MM.1S (cell line): ENCODE data around the gene PRKAR1B.

Experiments used
- DNase-seq: peaks from one replicate; pipeline ENCODE4 v3.0.0-alpha.2; 2015
- H2AFZ ChIP-seq: fragments of 300-600 bp; sonication (generic); 2 replicates; pipeline ENCODE4 v1.6.0; 2016; ENCODE audit warnings: antibody characterized with exemption, low read length
- H3F3A ChIP-seq: fragments of 300-600 bp; sonication (generic); 2 replicates; pipeline ENCODE4 v1.6.1; 2016; ENCODE audit warnings: mild to moderate bottlenecking, antibody characterized with exemption, low read length, moderate library complexity, mixed read lengths; ENCODE audit not compliant: insufficient read depth
- H3K27ac ChIP-seq: fragments of 300-600 bp; sonication (generic); 2 replicates; pipeline ENCODE4 v1.5.1; 2016; ENCODE audit warnings: mild to moderate bottlenecking, low read length
- H3K27me3 ChIP-seq: fragments of 300-600 bp; sonication (generic); replicated peaks from 2 replicates; pipeline ENCODE4 v1.6.0; 2016; ENCODE audit warnings: low read length; ENCODE audit not compliant: insufficient read depth
- H3K36me3 ChIP-seq: fragments of 300-600 bp; sonication (generic); replicated peaks from 2 replicates; pipeline ENCODE4 v1.6.1; 2016; ENCODE audit warnings: mild to moderate bottlenecking, low read length, mixed read lengths; ENCODE audit not compliant: insufficient read depth
- H3K4me1 ChIP-seq: fragments of 300-600 bp; sonication (generic); 2 replicates; pipeline ENCODE4 v1.6.1; 2016; ENCODE audit warnings: low read length, mixed read lengths
- H3K4me2 ChIP-seq: fragments of 300-600 bp; sonication (generic); 2 replicates; pipeline ENCODE4 v1.6.0; 2016; ENCODE audit warnings: low read depth, low read length
- H3K4me3 ChIP-seq: fragments of 300-600 bp; sonication (generic); 2 replicates; pipeline ENCODE4 v1.5.1; 2016; ENCODE audit warnings: low read length, mixed read lengths
- H3K79me2 ChIP-seq: fragments of 300-600 bp; sonication (generic); 2 replicates; pipeline ENCODE4 v1.6.1; 2016; ENCODE audit warnings: mixed run types, low read length, mixed read lengths
- H3K9ac ChIP-seq: fragments of 300-600 bp; sonication (generic); 2 replicates; pipeline ENCODE4 v1.6.1; 2016; ENCODE audit warnings: low read length, mixed read lengths
- H3K9me2 ChIP-seq: fragments of 300-600 bp; sonication (generic); replicated peaks from 2 replicates; pipeline ENCODE4 v1.6.1; 2016; ENCODE audit warnings: mild to moderate bottlenecking, low read length, mixed read lengths; ENCODE audit not compliant: insufficient read depth
- H3K9me3 ChIP-seq: fragments of 300-600 bp; sonication (generic); replicated peaks from 2 replicates; pipeline ENCODE4 v1.6.1; 2016; ENCODE audit warnings: mild to moderate bottlenecking, low read length, mixed read lengths; ENCODE audit not compliant: insufficient read depth
- H4K20me1 ChIP-seq: fragments of 300-600 bp; sonication (generic); 2 replicates; pipeline ENCODE4 v1.6.1; 2016; ENCODE audit warnings: mild to moderate bottlenecking, low read length, moderate library complexity, mixed read lengths; ENCODE audit not compliant: insufficient read depth
- EZH2 ChIP-seq: fragments of 300-600 bp; sonication (generic); optimal IDR thresholded peaks from 2 replicates; pipeline ENCODE3; 2017; ENCODE audit warnings: low read depth, mild to moderate bottlenecking, antibody characterized with exemption, low read length, mixed read lengths
- EZH2phosphoT487 ChIP-seq: fragments of 300-600 bp; sonication (generic); IDR thresholded peaks from 2 replicates; pipeline ENCODE4 v1.6.1; 2018; ENCODE audit warnings: antibody characterized with exemption, low read length
- TF ChIP-seq, protein P1 (sequence below): fragments of 300-600 bp; sonication (generic); IDR thresholded peaks from 2 replicates; pipeline ENCODE4 v1.5.1; 2016; ENCODE audit warnings: antibody characterized with exemption, low read length, mixed read lengths

Gene PRKAR1B

DNA sequence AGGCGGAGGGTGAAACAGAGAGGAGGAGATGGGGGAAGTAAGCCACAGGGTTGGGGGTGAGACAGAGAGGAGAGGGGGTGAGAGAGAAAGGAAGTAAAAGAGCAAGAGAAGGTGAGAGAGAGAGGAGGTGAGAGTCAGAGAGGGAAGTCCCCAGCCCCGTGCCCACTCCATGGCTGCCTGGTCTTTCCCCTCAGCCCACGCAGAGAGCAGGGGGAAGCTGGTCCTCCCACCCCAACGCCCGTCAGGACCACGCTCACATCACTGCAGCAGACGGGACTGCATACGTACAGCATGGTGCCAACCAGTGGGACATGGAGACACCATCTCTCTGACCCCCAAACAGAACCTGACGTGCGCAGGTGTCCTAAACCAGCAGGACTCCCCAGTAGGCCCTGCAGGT is 195.3 kb downstream of the PRKAR1B start:
- H3K4me1 ChIP-seq: no peaks in the 10 kb centered on the region
- no peaks in the 10 kb centered on the region for H4K20me1 ChIP-seq
- H3K9me2 ChIP-seq: no peaks in the 10 kb centered on the region
- no peak overlapping the region for H3K9ac ChIP-seq
- no peak overlapping the region for H3K4me2 ChIP-seq
- TF ChIP-seq EZH2 (no peak), EZH2phosphoT487 (no peak)
- TF ChIP-seq, protein P1, sequence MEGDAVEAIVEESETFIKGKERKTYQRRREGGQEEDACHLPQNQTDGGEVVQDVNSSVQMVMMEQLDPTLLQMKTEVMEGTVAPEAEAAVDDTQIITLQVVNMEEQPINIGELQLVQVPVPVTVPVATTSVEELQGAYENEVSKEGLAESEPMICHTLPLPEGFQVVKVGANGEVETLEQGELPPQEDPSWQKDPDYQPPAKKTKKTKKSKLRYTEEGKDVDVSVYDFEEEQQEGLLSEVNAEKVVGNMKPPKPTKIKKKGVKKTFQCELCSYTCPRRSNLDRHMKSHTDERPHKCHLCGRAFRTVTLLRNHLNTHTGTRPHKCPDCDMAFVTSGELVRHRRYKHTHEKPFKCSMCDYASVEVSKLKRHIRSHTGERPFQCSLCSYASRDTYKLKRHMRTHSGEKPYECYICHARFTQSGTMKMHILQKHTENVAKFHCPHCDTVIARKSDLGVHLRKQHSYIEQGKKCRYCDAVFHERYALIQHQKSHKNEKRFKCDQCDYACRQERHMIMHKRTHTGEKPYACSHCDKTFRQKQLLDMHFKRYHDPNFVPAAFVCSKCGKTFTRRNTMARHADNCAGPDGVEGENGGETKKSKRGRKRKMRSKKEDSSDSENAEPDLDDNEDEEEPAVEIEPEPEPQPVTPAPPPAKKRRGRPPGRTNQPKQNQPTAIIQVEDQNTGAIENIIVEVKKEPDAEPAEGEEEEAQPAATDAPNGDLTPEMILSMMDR: no peak
- H3K79me2 ChIP-seq: no peaks in the 10 kb centered on the region
- no peaks in the 10 kb centered on the region for H3K27me3 ChIP-seq
- H2AFZ ChIP-seq: no peak overlapping the region
- H3K9me3 ChIP-seq: no peaks in the 10 kb centered on the region
- no peaks in the 10 kb centered on the region for H3K36me3 ChIP-seq
- H3K27ac ChIP-seq: no peak overlapping the region
- no peak overlapping the region for H3K4me3 ChIP-seq
- no peak for DNase-seq
- H3F3A ChIP-seq: no peaks in the 10 kb centered on the region

DNA sequence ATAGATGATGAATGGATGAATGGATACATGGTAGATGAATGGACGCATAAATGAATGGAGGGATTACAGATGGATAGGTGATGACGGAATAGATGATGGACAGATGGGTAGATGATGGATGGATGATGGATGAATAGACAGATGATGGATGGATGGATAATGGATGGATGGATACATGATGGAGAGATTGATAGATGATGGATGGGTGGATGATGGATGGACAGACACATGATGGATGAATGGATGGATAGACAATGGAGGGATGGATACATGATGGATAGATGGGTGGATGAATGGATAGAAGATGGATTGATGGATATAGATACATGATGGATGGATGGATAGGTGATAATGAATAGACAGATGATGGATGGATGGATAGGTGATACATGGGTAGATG is 198.6 kb downstream of the PRKAR1B start:
- Histone ChIP-seq H3K27me3 (no peaks in the 10 kb centered on the region), H3K4me3 (no peak overlapping the region), H4K20me1 (no peaks in the 10 kb centered on the region), H3K4me2 (no peak overlapping the region), H3K4me1 (no peaks in the 10 kb centered on the region), H3K27ac (no peak overlapping the region), H3K9me2 (no peaks in the 10 kb centered on the region), H2AFZ (no peak overlapping the region), H3K9me3 (no peaks in the 10 kb centered on the region), H3K36me3 (no peaks in the 10 kb centered on the region), H3K9ac (no peak overlapping the region), H3K79me2 (no peaks in the 10 kb centered on the region), H3F3A (no peaks in the 10 kb centered on the region)
- no peak for DNase-seq
- TF ChIP-seq, protein P1: no peak
- TF ChIP-seq EZH2phosphoT487: no peak
- no peak for TF ChIP-seq EZH2

DNA sequence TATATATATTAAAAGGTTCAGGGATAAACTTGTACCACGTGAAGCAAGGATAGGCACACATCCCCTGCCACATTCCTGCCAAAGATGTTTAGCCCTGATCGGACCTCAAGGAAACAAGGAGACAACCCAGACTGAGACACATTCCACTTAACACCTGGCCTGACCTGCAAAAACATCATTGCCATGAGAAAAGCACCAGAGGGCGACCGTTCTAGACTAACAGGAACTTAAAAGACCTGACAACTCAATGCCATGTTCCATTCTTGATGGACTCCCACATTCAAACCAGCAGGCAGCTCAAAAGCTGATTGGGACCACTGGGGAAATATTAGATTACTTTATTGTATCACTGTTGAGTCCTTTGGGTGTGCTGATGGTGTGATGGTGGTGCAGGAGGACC is 199.4 kb downstream of the PRKAR1B start:
- no peaks in the 10 kb centered on the region for H3K36me3 ChIP-seq
- no peaks in the 10 kb centered on the region for H3F3A ChIP-seq
- H3K27me3 ChIP-seq: no peaks in the 10 kb centered on the region
- no peaks in the 10 kb centered on the region for H3K4me1 ChIP-seq
- no peaks in the 10 kb centered on the region for H3K9me2 ChIP-seq
- no peak overlapping the region for H2AFZ ChIP-seq
- no peak overlapping the region for H3K27ac ChIP-seq
- H4K20me1 ChIP-seq: no peaks in the 10 kb centered on the region
- DNase-seq: no peak
- H3K9me3 ChIP-seq: no peaks in the 10 kb centered on the region
- H3K4me2 ChIP-seq: no peak overlapping the region
- no peak overlapping the region for H3K4me3 ChIP-seq
- H3K9ac ChIP-seq: no peak overlapping the region
- no peak for TF ChIP-seq EZH2
- no peak for TF ChIP-seq EZH2phosphoT487
- TF ChIP-seq, protein P1: no peak
- no peaks in the 10 kb centered on the region for H3K79me2 ChIP-seq
